Neural cell (in vitro differentiated cells): ENCODE measurements around the gene SLC2A13. TPM values are rescaled to one million over a fixed set of nuclear protein-coding genes. Genes with fewer than 3 reads are reported as not detected.
A peak's percentile ranks its signal among the peaks of the same experiment; 100 is the strongest.

Experiments used
- H2AFZ ChIP-seq: fragments of 200-600, 300-800 bp; sonication (generic), shearing (Covaris generic); 2 replicates; pipeline ENCODE4 v1.6.0; 2014; ENCODE audit warnings: low read depth, mild to moderate bottlenecking, antibody characterized with exemption, low read length, moderate library complexity
- H3F3A ChIP-seq: fragments of 200-600 bp; shearing (Covaris generic); 2 replicates; pipeline ENCODE4 v1.6.1; 2016; ENCODE audit warnings: mild to moderate bottlenecking, moderate library complexity, mixed read lengths, antibody characterized with exemption, low read length; ENCODE audit not compliant: insufficient read depth, poor library complexity, severe bottlenecking
- H3K27ac ChIP-seq: fragments of 200-600, 300-800 bp; sonication (generic), shearing (Covaris generic); 2 replicates; pipeline ENCODE4 v1.5.1; 2014; ENCODE audit warnings: mild to moderate bottlenecking, low read length, moderate library complexity
- H3K27me3 ChIP-seq: fragments of 300-800, 200-600 bp; sonication (generic), shearing (Covaris generic); 2 replicates; pipeline ENCODE4 v1.6.0; 2014; ENCODE audit warnings: mild to moderate bottlenecking, low read depth, low read length, moderate library complexity; ENCODE audit not compliant: insufficient read depth
- H3K36me3 ChIP-seq: fragments of 300-800, 200-600 bp; sonication (generic), shearing (Covaris generic); 2 replicates; pipeline ENCODE4 v1.5.1; 2014; ENCODE audit warnings: mild to moderate bottlenecking, antibody characterized with exemption, low read length, moderate library complexity; ENCODE audit not compliant: insufficient read depth
- H3K4me2 ChIP-seq: fragments of 300-800, 200-600 bp; sonication (generic), shearing (Covaris generic); 2 replicates; pipeline ENCODE4 v1.6.0; 2014; ENCODE audit warnings: mild to moderate bottlenecking, low read length
- H3K4me3 ChIP-seq: fragments of 300-800, 200-600 bp; sonication (generic), shearing (Covaris generic); 2 replicates; pipeline ENCODE4 v1.5.1; 2014; ENCODE audit warnings: mild to moderate bottlenecking, low read length, moderate library complexity
- H3K79me2 ChIP-seq: fragments of 200-600 bp; shearing (Covaris generic); replicated peaks from 2 replicates; pipeline ENCODE4 v1.6.0; 2014; ENCODE audit warnings: mild to moderate bottlenecking, low read length, moderate library complexity; ENCODE audit not compliant: insufficient read depth
- H3K9ac ChIP-seq: fragments of 300-800, 200-600 bp; sonication (generic), shearing (Covaris generic); 2 replicates; pipeline ENCODE4 v1.6.1; 2016; ENCODE audit warnings: mild to moderate bottlenecking, low read length, mixed read lengths
- H3K9me2 ChIP-seq: fragments of 200-600 bp; shearing (Covaris generic); 2 replicates; pipeline ENCODE4 v1.6.1; 2016; ENCODE audit warnings: mild to moderate bottlenecking, low read length, mixed read lengths; ENCODE audit not compliant: insufficient read depth
- H3K9me3 ChIP-seq: fragments of 200-600, 300-800 bp; sonication (generic), shearing (Covaris generic); 2 replicates; pipeline ENCODE4 v1.6.1; 2016; ENCODE audit warnings: mild to moderate bottlenecking, mixed run types, low read length, moderate library complexity, mixed read lengths
- H4K20me1 ChIP-seq: fragments of 200-600 bp; shearing (Covaris generic); 2 replicates; pipeline ENCODE4 v1.6.1; 2016; ENCODE audit warnings: mild to moderate bottlenecking, mixed run types; ENCODE audit not compliant: insufficient read depth
- EP300 ChIP-seq: fragments of 450-650 bp; conservative IDR thresholded peaks from 2 replicates; pipeline ENCODE4 v1.6.1; 2014; ENCODE audit warnings: antibody characterized with exemption, mild to moderate bottlenecking, moderate library complexity; ENCODE audit not compliant: poor library complexity, severe bottlenecking
- EZH2 ChIP-seq: fragments of 200-600, 300-800 bp; shearing (Covaris generic), sonication (generic); IDR thresholded peaks from 2 replicates; pipeline ENCODE4 v1.6.1; 2014; ENCODE audit warnings: antibody characterized with exemption, low read length, borderline replicate concordance, mild to moderate bottlenecking; ENCODE audit not compliant: insufficient read depth, poor library complexity, severe bottlenecking
- MXI1 ChIP-seq: fragments of 450-650 bp; conservative IDR thresholded peaks from 2 replicates; pipeline ENCODE4 v1.6.1; 2014; ENCODE audit warnings: antibody characterized with exemption, mild to moderate bottlenecking; ENCODE audit not compliant: poor library complexity, severe bottlenecking
- POLR2AphosphoS5 ChIP-seq: IDR thresholded peaks from 2 replicates; pipeline ENCODE4 v1.6.1; 2012
- RAD21 ChIP-seq: fragments of 450-650 bp; conservative IDR thresholded peaks from 2 replicates; pipeline ENCODE4 v1.6.1; 2014; ENCODE audit warnings: antibody characterized with exemption, mild to moderate bottlenecking, moderate library complexity
- SMC3 ChIP-seq: fragments of 450-650 bp; conservative IDR thresholded peaks from 2 replicates; pipeline ENCODE4 v1.6.1; 2014; ENCODE audit warnings: antibody characterized with exemption, mild to moderate bottlenecking, moderate library complexity; ENCODE audit not compliant: poor library complexity
- TAF1 ChIP-seq: IDR thresholded peaks from 2 replicates; pipeline ENCODE4 v1.6.1; 2012; ENCODE audit warnings: low read depth
- polyA plus RNA-seq: library from polyadenylated mRNA; depleted of rRNA; stranded (reverse); fragments of >200 nt; gene quantifications from 2 replicates; pipeline ENCODE4 v1.2.3, GENCODE V29; 2014
- TF ChIP-seq, protein P1 (sequence below): fragments of 450-650 bp; IDR thresholded peaks from 2 replicates; pipeline ENCODE4 v1.5.1; 2014; ENCODE audit warnings: antibody characterized with exemption, mild to moderate bottlenecking, moderate library complexity; ENCODE audit not compliant: poor library complexity, severe bottlenecking
- TF ChIP-seq, protein P2 (sequence below): IDR thresholded peaks from 2 replicates; pipeline ENCODE4 v1.6.1; 2012; ENCODE audit warnings: borderline replicate concordance

The SLC2A13 gene
- polyA plus RNA-seq, 1 donor from 2014 or later: 10.7 TPM

DNA sequence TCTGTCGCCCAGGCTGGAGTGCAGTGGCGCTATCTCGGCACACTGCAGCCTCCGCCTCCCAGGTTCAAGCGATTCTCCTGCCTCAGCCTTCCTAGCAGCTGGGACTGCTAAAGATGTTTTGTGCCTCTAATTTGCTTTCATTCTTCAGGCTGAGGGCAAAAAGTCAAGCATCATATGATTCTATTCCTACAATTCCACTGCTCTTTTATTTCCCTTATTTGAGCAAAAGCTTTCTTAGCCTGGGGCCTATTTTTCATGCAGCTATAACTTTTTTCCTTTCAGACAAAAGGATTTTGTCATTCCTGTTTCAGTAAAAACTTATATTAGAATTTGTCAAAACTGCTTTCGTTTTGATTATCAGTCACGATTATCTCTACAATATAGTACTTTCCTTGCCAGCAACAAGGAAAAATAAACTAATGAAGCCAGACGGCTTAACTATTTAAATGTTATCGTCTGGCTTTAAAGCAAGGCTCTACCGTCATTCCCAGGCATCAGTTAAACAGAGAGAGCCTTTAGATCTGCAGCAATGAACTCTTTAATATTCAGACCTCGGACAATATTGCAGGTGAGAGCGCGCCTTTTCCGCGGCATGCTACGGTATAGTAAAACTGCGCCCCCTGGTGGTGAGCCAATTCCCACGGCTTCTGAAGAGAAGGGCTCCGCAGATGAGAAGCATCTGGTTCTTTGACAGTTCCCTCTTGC lies 1.4 kb upstream of the SLC2A13 start:
- Histone ChIP-seq H3K27ac (no peak overlapping the region), H3K9me2 (no peaks in the 10 kb centered on the region), H3K27me3 (no peaks in the 10 kb centered on the region), H3K79me2 (no peaks in the 10 kb centered on the region), H3K4me3 (no peak overlapping the region), H4K20me1 (no peaks in the 10 kb centered on the region), H3K9ac (no peak overlapping the region), H2AFZ (no peak overlapping the region), H3K36me3 (no peaks in the 10 kb centered on the region), H3K4me2 (no peak overlapping the region), H3F3A (no peaks in the 10 kb centered on the region), H3K9me3 (no peaks in the 10 kb centered on the region)
- TF ChIP-seq, protein P1, sequence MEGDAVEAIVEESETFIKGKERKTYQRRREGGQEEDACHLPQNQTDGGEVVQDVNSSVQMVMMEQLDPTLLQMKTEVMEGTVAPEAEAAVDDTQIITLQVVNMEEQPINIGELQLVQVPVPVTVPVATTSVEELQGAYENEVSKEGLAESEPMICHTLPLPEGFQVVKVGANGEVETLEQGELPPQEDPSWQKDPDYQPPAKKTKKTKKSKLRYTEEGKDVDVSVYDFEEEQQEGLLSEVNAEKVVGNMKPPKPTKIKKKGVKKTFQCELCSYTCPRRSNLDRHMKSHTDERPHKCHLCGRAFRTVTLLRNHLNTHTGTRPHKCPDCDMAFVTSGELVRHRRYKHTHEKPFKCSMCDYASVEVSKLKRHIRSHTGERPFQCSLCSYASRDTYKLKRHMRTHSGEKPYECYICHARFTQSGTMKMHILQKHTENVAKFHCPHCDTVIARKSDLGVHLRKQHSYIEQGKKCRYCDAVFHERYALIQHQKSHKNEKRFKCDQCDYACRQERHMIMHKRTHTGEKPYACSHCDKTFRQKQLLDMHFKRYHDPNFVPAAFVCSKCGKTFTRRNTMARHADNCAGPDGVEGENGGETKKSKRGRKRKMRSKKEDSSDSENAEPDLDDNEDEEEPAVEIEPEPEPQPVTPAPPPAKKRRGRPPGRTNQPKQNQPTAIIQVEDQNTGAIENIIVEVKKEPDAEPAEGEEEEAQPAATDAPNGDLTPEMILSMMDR: peak; percentile 81
- TF ChIP-seq SMC3 (peak; percentile 93), MXI1 (no peak), POLR2AphosphoS5 (no peak), EZH2 (no peak), RAD21 (peak; percentile 85), EP300 (no peak), TAF1 (no peak)
- TF ChIP-seq, protein P2, sequence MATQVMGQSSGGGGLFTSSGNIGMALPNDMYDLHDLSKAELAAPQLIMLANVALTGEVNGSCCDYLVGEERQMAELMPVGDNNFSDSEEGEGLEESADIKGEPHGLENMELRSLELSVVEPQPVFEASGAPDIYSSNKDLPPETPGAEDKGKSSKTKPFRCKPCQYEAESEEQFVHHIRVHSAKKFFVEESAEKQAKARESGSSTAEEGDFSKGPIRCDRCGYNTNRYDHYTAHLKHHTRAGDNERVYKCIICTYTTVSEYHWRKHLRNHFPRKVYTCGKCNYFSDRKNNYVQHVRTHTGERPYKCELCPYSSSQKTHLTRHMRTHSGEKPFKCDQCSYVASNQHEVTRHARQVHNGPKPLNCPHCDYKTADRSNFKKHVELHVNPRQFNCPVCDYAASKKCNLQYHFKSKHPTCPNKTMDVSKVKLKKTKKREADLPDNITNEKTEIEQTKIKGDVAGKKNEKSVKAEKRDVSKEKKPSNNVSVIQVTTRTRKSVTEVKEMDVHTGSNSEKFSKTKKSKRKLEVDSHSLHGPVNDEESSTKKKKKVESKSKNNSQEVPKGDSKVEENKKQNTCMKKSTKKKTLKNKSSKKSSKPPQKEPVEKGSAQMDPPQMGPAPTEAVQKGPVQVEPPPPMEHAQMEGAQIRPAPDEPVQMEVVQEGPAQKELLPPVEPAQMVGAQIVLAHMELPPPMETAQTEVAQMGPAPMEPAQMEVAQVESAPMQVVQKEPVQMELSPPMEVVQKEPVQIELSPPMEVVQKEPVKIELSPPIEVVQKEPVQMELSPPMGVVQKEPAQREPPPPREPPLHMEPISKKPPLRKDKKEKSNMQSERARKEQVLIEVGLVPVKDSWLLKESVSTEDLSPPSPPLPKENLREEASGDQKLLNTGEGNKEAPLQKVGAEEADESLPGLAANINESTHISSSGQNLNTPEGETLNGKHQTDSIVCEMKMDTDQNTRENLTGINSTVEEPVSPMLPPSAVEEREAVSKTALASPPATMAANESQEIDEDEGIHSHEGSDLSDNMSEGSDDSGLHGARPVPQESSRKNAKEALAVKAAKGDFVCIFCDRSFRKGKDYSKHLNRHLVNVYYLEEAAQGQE: no peak

DNA sequence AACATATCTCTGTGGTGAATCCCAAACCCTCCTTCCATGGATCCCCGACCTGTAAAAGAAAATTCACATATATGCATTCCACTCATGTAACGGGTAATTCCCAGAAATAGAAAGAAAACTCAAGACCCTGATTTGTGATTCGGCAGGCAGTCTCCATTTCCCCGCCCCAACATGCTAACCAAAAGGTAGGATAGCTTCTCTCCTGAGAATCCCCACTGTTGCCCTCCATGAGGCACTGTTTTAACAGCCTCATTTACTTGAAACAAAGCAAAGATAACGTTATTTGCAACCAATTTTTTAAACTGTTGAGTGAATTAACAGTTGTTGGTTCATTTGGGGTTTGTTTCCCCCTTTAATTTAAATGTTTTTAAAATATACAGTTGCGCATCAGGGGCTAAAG lies 774 bp upstream of the SLC2A13 start:
- Histone ChIP-seq H3K4me2 (no peak overlapping the region), H2AFZ (no peak overlapping the region), H4K20me1 (no peaks in the 10 kb centered on the region), H3K79me2 (no peaks in the 10 kb centered on the region), H3K4me3 (no peak overlapping the region), H3K36me3 (no peaks in the 10 kb centered on the region), H3K9me2 (no peaks in the 10 kb centered on the region), H3K27ac (no peak overlapping the region), H3K9me3 (no peaks in the 10 kb centered on the region), H3K27me3 (no peaks in the 10 kb centered on the region), H3F3A (no peaks in the 10 kb centered on the region), H3K9ac (no peak overlapping the region)
- TF ChIP-seq TAF1: no peak
- TF ChIP-seq, protein P2: no peak
- TF ChIP-seq, protein P1: no peak
- TF ChIP-seq POLR2AphosphoS5: no peak
- TF ChIP-seq EZH2: no peak
